IPS-NIHi11 (cell line): ENCODE measurements around the gene ATAD3C.
"Not testable (repeated sequence)": the region's sequence is repeated elsewhere in the genome, so short reads cannot be mapped to it uniquely, and the experiment has no call there.

Experiments
- DNase-seq: peaks from one replicate; pipeline ENCODE4 v3.0.0; 2012; ENCODE audit warnings: mixed read lengths, low spot score

ATAD3C gene

DNA sequence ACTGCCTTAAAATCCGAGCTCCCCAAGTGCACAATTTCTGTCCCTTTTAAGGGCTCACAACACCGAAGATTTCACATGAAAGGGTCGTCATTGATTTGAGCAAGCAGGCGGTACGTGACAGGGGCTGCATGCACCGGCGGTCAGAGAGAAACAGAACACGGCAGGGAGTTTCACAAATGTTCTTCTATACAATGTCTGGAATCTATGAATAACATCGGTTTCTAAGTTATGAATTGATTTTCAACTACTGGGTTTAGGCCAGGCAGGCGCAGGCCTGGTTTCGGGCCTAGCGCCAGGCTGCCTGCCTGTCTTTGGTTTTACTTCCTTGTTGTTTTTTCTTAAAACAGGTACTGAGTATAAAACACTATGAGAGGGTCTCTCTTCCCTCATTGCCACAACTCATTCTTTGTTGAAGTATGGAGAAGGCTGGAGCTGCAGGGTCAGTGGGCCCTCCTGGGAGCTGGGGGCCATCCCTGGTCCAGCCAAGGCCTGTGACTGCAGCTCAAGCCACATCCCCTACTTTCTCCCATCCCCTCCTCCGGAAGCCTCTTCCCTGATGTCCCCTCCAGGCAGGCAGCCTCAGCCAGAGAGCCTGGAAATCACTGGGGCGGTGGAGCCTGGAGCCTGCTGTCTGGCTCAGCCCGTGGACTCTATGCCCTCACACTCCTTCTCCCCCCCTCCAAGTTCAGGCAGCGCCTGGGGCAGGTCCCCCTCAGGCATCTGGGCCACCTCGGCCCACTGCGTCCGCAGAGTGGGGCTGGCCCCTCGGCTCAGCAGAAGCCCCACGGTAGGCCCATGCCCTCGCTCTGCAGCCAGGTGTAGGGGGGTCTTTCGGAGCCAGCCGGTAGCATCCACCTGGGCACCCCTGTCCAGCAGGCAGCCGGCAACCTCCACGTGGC, 30.8 kb upstream of the ATAD3C start:
- peak; percentile 9 for DNase-seq

- peak; percentile 4 for DNase-seq
Observed at GRCh38 chr1:1419363-1419812, 30.1 kb upstream of the ATAD3C start.

- peak; percentile 62 for DNase-seq
Observed at GRCh38 chr1:1419813-1420653, 29.5 kb upstream of the ATAD3C start.

GRCh38 chr1:1420654-1421141, 28.8 kb upstream of the ATAD3C start:
- DNase-seq = no peak

DNA sequence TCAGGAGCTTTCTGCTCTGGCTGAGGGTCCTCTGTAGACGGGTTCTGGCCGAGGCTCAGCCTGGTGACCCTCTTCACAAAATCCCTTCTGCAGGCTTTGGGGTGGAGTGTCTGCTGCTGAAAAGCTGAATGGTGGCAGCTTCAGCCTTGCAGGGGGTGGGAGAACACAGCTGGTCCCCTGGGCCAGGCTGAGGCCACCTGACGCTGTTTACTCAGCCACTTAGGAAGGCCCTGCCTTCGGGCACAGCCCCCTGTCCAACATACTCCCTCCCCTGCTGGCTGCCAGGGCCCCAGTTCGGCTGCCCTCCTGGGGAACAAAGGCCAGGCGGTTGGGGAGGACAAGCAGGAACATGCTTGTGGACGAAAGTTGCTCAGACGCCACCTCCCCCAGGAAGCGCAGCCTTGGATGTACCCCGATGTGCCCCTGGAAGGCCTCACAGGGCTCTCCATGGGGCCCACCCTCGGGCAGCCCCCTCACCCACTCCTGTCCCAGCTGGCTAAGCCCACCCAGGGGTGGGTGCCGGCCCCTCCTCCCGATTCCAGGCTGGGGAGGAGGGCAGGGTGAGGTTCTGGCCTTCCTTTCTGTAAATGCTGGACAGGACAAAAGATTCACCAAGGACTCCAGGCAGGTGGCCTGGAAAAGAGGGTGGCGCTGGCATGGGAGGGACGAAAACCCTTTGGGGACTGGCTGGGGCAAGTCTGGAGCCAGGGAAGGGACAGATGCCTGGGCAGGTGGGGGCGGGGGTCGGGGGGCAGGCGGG, 28.2 kb upstream of the ATAD3C start, which contains the start of gene ANKRD65:
TSS of gene ANKRD65 (minus strand) at position 130 of the 760 bp plus-strand sequence. CDS start 271 bp downstream, outside the sequence.
- DNase-seq = peak; percentile 5

DNA sequence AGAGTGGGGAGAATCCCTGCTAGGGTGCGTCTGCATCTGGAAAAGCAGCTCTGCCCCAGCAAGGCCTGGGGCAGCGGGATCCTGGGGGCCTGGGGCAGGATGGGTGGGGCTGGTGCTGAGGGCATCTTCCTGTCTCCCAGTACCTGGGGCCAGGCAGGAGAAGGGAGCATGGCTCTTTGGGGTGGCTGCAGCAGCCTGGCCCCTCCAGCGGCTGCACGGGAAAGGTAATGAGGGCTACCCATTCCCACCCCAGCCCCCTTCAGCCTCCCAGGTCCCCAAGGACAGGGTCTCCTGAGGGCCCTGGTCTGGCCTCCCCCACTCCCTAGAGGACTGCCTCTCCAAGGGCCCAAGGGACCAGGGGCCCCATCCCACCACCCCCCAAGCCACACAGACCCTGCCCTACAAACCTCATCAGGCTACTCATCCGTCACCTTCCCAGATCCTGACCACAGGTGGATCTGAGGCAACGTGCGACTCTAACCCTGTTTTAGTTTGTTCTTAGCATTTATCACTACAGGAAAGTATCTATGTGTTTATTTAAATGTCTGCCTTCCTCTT, 27.5 kb upstream of the ATAD3C start:
- peak; percentile 5 for DNase-seq

DNA sequence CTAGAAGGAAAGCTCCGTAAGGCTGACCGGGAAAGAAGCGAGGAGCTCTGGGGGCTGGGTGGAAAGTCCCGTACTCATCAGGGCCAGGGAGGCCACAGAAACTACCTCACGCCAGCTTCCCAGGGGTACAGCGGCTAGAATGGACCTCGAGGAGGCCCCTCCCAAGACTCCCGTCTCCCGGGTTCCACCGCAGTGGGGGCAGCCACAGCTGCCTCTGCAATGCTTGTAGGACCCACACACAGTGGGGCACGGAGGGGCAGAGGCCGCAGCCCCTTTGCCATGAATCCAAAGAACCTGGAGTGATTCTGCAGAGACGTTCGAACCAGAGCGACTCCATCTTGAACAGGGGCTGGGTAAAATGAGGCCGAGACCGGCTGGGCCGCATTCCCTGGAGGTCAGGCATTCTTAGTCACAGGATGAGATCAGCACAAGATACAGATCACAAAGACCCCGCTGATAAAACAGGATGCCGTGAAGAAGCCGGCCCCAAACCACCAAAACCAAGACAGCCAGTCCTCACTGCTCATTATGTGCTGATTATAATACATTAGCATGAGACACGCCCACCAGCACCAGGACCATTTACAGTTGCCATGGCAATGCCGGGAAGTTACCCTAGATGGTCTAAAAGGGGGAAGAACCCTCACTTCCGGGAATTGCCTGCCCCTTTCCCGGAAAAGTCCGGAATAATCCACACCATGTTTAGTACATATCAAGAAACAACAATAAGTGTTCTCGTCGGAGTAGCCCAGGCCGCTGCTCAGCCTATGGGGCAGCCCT, 26.8 kb upstream of the ATAD3C start:
- peak; percentile 11 for DNase-seq

DNA sequence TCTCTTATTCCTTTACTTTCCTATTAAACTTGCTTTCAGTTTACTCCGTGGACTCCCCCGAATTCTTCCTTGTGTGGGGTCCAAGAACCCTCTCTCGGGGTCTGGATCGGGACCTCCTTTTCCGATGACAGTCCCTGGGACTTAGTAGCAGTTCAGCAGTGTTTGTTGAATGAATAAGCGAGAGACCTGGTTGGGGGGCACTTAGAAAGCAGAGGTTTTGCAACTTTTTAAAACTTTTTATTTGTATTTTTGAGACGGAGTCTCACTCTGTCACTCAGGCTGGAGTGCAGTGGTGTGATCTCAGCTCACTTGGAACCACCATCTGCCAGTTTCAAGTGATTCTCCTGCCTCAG, 26.3 kb upstream of the ATAD3C start:
- no peak for DNase-seq

GRCh38 chr1:1424707-1425106, 24.8 kb upstream of the ATAD3C start:
- DNase-seq = no peak

DNA sequence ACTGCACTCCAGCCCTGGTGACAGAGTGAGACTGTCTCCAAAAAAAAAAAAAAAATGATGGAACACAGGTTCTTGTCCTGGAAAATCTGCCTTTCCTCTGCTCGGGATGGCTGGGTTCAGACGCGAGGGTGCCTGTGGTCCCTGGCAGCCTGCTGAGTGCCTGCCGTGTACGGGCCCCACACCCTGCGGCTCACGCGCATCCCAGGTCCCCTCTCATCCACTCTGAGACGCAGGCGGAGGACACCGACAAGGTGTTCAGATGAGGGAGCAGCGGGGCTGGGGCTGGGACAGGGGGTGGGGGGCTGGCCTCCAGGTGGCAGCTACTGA, 24.1 kb upstream of the ATAD3C start:
- no peak for DNase-seq

DNA sequence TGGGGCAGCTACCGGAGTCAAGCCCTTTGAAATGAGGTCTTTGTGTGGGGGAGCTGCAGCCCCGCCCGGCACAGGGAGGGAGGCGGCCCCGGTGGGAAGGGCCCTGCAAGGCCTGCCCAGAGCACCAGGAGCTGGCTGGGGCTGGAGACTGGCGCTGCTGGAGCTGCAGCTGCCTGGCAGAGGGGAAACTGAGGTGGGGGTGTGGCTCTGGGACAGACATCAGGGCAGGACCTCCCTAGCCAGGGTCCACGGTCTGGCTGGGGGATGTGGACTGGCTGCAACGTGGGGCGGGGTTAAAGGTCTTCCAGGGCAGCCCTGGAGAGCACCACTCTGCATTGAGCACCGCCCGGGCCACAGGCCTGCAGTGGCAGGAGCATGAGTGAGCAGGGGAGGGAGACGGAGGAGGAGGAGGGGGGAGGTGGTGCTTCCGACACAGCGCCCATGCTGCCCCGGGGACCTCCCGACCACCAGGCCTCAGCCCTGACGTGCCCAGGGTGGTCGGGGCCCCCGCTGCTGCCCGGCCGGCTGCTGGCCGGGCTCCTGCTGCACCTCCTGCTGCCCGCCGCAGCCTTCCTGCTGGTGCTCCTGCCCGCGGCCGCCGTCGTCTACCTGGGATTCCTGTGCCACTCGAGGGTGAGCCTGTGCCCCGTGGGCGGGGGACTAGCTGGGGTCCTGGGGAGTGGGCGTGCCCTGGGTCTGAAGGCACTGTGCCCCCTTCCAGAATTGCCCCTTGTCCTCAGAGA, 23.6 kb upstream of the ATAD3C start:
- peak; percentile 55 for DNase-seq

DNA sequence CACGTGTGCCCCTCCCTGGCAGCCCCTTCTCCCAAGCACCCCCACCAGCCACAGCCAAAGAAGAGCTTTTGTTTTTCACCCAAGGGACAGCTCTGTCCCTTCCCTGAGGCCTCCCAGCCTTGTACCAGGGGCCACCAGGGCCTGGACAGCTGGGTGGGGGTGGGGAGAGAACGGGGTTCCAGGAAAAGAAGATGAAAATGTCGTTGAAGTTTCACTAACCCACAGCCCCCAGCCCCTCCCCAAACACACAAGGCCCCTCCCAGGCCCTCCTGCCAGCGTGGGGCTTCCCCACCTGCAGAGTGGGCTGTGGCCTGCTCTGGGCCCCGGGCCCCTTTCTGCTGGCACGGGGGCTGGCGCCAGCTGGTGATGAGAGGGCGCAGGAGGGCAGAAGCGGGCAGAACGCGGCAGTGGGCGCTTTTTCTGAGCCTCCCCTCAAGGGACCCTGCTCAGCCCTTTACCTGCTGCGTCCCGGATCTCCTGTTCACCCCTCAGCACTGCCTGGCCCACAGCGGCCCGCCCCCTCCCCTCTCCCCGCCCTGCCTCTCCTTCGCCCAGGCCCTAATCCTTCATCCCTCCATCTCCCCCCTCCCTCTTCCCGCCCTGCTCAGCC, 22.9 kb upstream of the ATAD3C start:
- DNase-seq = peak; percentile 71

DNA sequence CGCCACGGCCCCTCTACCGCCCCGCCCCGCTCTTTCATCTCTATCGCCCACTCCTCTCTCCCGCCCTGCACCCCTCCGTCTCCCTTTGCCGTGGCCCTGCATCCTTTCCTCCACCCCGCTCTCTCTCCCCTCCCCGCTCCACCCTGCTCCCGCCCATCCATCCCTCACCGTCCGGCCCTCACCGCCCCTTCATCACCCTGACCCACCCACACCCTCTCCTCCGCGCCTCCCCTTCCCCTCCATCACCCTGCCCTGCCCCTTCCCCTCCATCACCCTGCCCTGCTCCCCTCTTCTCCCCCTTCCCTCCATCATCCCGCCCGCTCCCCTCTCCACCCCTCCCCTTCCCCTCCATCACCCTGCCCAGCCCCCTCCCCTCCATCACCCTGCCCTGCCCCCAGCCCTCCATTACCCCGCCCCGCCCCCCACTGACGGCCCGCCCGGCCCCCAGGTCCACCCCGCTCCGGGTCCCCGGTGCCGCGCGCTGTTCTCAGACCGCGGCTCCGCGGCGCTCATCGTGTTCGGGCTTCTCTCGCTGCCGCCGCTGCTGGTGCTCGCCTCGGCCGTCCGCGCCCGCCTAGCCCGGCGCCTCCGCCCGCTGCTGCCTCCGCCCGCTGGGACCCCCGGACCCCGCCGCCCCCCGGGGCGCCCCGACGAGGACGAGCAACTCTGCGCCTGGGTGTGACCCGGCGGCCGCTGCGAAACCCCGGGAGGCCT, 22.2 kb upstream of the ATAD3C start:
- peak; percentile 69 for DNase-seq

DNA sequence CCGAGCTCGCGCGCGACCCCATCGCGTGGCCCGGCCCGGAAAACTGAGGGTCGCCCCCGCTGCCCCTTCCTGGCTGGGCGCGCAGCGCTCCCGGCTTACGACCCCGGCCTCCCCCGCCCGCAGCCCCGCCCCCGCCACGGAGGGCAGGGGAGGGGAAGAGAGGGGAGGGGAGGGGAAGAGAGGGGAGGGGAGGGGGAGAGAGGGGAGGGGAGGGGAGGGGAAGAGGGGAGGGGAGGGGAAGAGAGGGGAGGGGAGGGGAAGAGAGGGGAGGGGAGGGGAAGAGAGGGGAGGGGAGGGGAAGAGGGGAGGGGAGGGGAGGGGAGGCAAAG, 21.7 kb upstream of the ATAD3C start:
- no peak for DNase-seq

- peak; percentile 4 for DNase-seq
Observed at GRCh38 chr1:1428174-1428573, 21.3 kb upstream of the ATAD3C start.

DNA sequence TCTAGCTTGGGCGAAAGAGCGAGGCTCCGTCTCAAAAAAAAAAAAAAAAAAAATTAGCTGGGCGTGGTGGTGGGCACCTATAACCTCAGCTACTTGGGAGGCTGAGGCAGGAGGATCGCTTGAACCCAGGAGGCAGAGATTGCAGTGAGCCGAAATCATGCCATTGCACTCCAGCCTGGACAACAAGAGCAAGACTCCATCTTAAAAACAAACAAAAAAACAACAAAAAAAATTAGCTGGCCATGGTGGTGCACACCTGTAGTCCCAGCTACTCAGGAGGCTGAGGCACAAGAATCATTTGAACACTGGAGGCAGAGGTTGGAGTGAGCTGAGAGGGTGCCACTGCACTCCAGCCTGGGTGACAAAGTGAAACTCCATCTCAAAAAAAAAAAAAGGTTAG, 20.5 kb upstream of the ATAD3C start:
- DNase-seq = not testable (repeated sequence)

DNA sequence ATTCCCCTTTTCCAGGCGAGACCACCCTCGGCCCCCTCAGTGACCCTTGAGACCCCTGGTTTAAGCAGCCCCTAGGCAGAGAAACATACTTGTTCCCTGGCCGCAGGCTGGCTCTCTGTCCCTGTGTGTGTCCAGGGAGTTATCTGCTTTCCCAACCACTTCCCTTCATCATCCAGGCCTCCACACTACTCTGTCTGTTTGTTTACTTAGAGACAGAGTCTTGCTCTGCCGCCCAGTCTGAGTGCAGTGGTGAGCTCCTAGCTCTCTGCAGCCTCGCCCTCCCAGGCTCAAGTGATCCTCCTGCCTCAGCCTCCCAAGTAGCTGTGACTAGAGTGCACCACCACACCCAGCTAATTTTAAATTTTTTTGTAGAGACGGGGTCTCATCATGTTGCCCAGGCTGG, 19.8 kb upstream of the ATAD3C start:
- DNase-seq = no peak

GRCh38 chr1:1430114-1430982, 19.1 kb upstream of the ATAD3C start:
- DNase-seq = peak; percentile 70
